H9 (cell line): ENCODE data around the gene TSC1. TPM values are rescaled to one million over a fixed set of nuclear protein-coding genes. Genes with fewer than 3 reads are reported as not detected.
"Not testable (repeated sequence)": the region's sequence is repeated elsewhere in the genome, so short reads cannot be mapped to it uniquely, and the experiment has no call there.

Experiments used
- DNase-seq: peaks from one replicate; pipeline ENCODE4 v3.0.0-alpha.2; 2017
- H2AFZ ChIP-seq: one replicate; pipeline ENCODE4 v1.6.1; 2013; ENCODE audit warnings: mild to moderate bottlenecking, low read length, control low read depth, moderate library complexity
- H2AK5ac ChIP-seq: 2 replicates; pipeline ENCODE4 v1.6.1; 2013; ENCODE audit warnings: low read length, control low read depth, mixed read lengths; ENCODE audit not compliant: insufficient read length
- H2BK120ac ChIP-seq: one replicate; pipeline ENCODE4 v1.6.1; 2013; ENCODE audit warnings: low read depth, mild to moderate bottlenecking, low read length, control low read depth, inconsistent platforms; ENCODE audit not compliant: poor library complexity, severe bottlenecking
- H2BK12ac ChIP-seq: 2 replicates; pipeline ENCODE4 v1.6.1; 2013; ENCODE audit warnings: low read length, control low read depth, mixed read lengths, low read depth; ENCODE audit not compliant: insufficient read length
- H2BK15ac ChIP-seq: 2 replicates; pipeline ENCODE4 v1.6.1; 2013; ENCODE audit warnings: low read depth, low read length, control low read depth
- H2BK20ac ChIP-seq: one replicate; pipeline ENCODE4 v1.6.1; 2013; ENCODE audit warnings: low read depth, mild to moderate bottlenecking, low read length, control low read depth, inconsistent platforms; ENCODE audit not compliant: poor library complexity, severe bottlenecking
- H2BK5ac ChIP-seq: 2 replicates; pipeline ENCODE4 v1.6.1; 2013; ENCODE audit warnings: low read length, control low read depth, mixed read lengths; ENCODE audit not compliant: insufficient read length
- H3K14ac ChIP-seq: 2 replicates; pipeline ENCODE4 v1.6.1; 2013; ENCODE audit warnings: low read length, control low read depth; ENCODE audit not compliant: insufficient read depth
- H3K18ac ChIP-seq: 2 replicates; pipeline ENCODE4 v1.6.1; 2013; ENCODE audit warnings: low read depth, mild to moderate bottlenecking, mixed read lengths, low read length, control low read depth; ENCODE audit not compliant: insufficient read length
- H3K23ac ChIP-seq: 2 replicates; pipeline ENCODE4 v1.6.1; 2013; ENCODE audit warnings: low read length, control low read depth, mixed read lengths, low read depth; ENCODE audit not compliant: insufficient read length
- H3K23me2 ChIP-seq: 2 replicates; pipeline ENCODE4 v1.6.1; 2013; ENCODE audit warnings: low read depth, mild to moderate bottlenecking, mixed read lengths, low read length, control low read depth; ENCODE audit not compliant: insufficient read length, poor library complexity, severe bottlenecking
- H3K27ac ChIP-seq: 2 replicates; pipeline ENCODE4 v1.5.1; 2013; ENCODE audit warnings: low read length, control low read depth, mixed read lengths, low read depth; ENCODE audit not compliant: insufficient read length
- H3K27me3 ChIP-seq: 2 replicates; pipeline ENCODE4 v1.6.1; 2013; ENCODE audit warnings: low read length, control low read depth, inconsistent platforms; ENCODE audit not compliant: insufficient read depth
- H3K4ac ChIP-seq: 2 replicates; pipeline ENCODE4 v1.6.1; 2013; ENCODE audit warnings: low read depth, mild to moderate bottlenecking, control low read depth, inconsistent platforms, low read length, moderate library complexity
- H3K4me1 ChIP-seq: 2 replicates; pipeline ENCODE4 v1.6.1; 2013; ENCODE audit warnings: low read length, control low read depth, inconsistent platforms; ENCODE audit not compliant: insufficient read depth
- H3K4me2 ChIP-seq: 2 replicates; pipeline ENCODE4 v1.6.1; 2013; ENCODE audit warnings: low read length, control low read depth, mixed read lengths; ENCODE audit not compliant: insufficient read length, insufficient read depth
- H3K56ac ChIP-seq: 2 replicates; pipeline ENCODE4 v1.6.1; 2013; ENCODE audit warnings: low read depth, mild to moderate bottlenecking, mixed read lengths, low read length, control low read depth; ENCODE audit not compliant: insufficient read length
- H3K79me1 ChIP-seq: 2 replicates; pipeline ENCODE4 v1.6.1; 2013; ENCODE audit warnings: low read depth, mild to moderate bottlenecking, moderate library complexity, low read length, control low read depth, inconsistent platforms; ENCODE audit not compliant: insufficient read depth, poor library complexity, severe bottlenecking
- H3K79me2 ChIP-seq: 2 replicates; pipeline ENCODE4 v1.6.1; 2013; ENCODE audit warnings: low read length, control low read depth, inconsistent platforms; ENCODE audit not compliant: insufficient read depth
- H3K9ac ChIP-seq: 2 replicates; pipeline ENCODE4 v1.6.1; 2013; ENCODE audit warnings: low read length, control low read depth, mixed read lengths; ENCODE audit not compliant: insufficient read length; ENCODE audit errors: extremely low read depth
- H3K9me3 ChIP-seq: one replicate; pipeline ENCODE4 v1.6.1; 2013; ENCODE audit warnings: low read depth, low read length, inconsistent platforms; ENCODE audit not compliant: control insufficient read depth
- H3T11ph ChIP-seq: one replicate; pipeline ENCODE4 v1.6.1; 2013; ENCODE audit warnings: mild to moderate bottlenecking, low read length, control low read depth, inconsistent platforms
- H4K20me1 ChIP-seq: one replicate; pipeline ENCODE4 v1.6.1; 2013; ENCODE audit not compliant: control insufficient read depth, insufficient read length, insufficient read depth
- H4K5ac ChIP-seq: 2 replicates; pipeline ENCODE4 v1.6.1; 2013; ENCODE audit warnings: low read depth, mild to moderate bottlenecking, mixed read lengths, low read length, control low read depth; ENCODE audit not compliant: insufficient read length
- H4K8ac ChIP-seq: replicated peaks from 2 replicates; pipeline ENCODE4 v1.6.1; 2013; ENCODE audit warnings: low read length, control low read depth, mixed read lengths, low read depth; ENCODE audit not compliant: insufficient read length
- H4K91ac ChIP-seq: 2 replicates; pipeline ENCODE4 v1.6.1; 2013; ENCODE audit warnings: low read depth, mild to moderate bottlenecking, moderate library complexity, mixed read lengths, low read length, control low read depth; ENCODE audit not compliant: insufficient read length
- H3K27ac Mint-ChIP-seq, 3 experiments: 2 replicates in 2 of 3; 3 replicates in 1 of 3; pipeline ENCODE4 v1.8.0; 2020 to 2021; ENCODE audit warnings: mixed read lengths in 3 of 3, mild to moderate bottlenecking in 1 of 3, moderate library complexity in 1 of 3
- H3K27me3 Mint-ChIP-seq: 2 replicates; pipeline ENCODE4 v1.8.0; 2021; ENCODE audit warnings: low read depth, mild to moderate bottlenecking, moderate library complexity, mixed read lengths
- H3K36me3 Mint-ChIP-seq, 3 experiments: 2 replicates in 2 of 3; 3 replicates in 1 of 3; pipeline ENCODE4 v1.8.0; 2020 to 2021; ENCODE audit warnings: low read depth in 3 of 3, mixed read lengths in 3 of 3; ENCODE audit not compliant: insufficient read depth in 1 of 3
- H3K4me1 Mint-ChIP-seq, 2 experiments: 2 replicates each; pipeline ENCODE4 v1.8.0; 2020; ENCODE audit warnings: mixed read lengths in 2 of 2
- H3K4me3 Mint-ChIP-seq, 2 experiments: 2 replicates in 1 of 2; 3 replicates in 1 of 2; pipeline ENCODE4 v1.8.0; 2020 to 2021; ENCODE audit warnings: mild to moderate bottlenecking in 2 of 2, mixed read lengths in 2 of 2, moderate library complexity in 1 of 2
- H3K9me3 Mint-ChIP-seq, 2 experiments: 2 replicates in 1 of 2; 3 replicates in 1 of 2; pipeline ENCODE4 v1.8.0; 2020; ENCODE audit warnings: mild to moderate bottlenecking in 2 of 2, mixed read lengths in 2 of 2, moderate library complexity in 1 of 2
- CTCF ChIP-seq: fragments of 200-600 bp; sonication (generic); conservative IDR thresholded peaks from 3 replicates; pipeline ENCODE4 v1.8.0; 2021; ENCODE audit warnings: antibody characterized with exemption, mild to moderate bottlenecking
- WGBS: extraction: QIAGEN DNeasy Blood & Tissue Kit; methylation state at CpG from one replicate; pipeline ENCODE4 v1.1.7; 2013; ENCODE audit warnings: missing lambda C conversion rate, low lambda C conversion rate, mixed read lengths; ENCODE audit not compliant: insufficient read length; ENCODE audit errors: extremely low coverage; 5-methylcytosine and 5-hydroxymethylcytosine counted together
- total RNA-seq: library from RNA; stranded (reverse); gene quantifications from 2 replicates; pipeline ENCODE4 v1.2.1, GENCODE V29; 2021

Gene TSC1
- total RNA-seq, 1 experiment from 2014 or later, result 32.7 TPM

- H3K79me2 ChIP-seq, result no peaks in the 10 kb centered on the region
- H2BK12ac ChIP-seq, result no peak overlapping the region
- H4K20me1 ChIP-seq, result peaks cover 2% of the 10 kb centered on the region
- H3K23me2 ChIP-seq, result no peaks in the 10 kb centered on the region
- no CpG with 5 or more reads among the region's 7 CpGs for WGBS
- DNase-seq, result no peak
- no peaks in the 10 kb centered on the region for H3K9me3 ChIP-seq
- H3K23ac ChIP-seq, result no peak overlapping the region
- no peak overlapping the region for H4K91ac ChIP-seq
- no peak overlapping the region for H3K18ac ChIP-seq
- H2BK5ac ChIP-seq, result no peak overlapping the region
- H3K9me3 Mint-ChIP-seq, result no peaks in the 10 kb centered on the region
- no peak overlapping the region for H3K9ac ChIP-seq
- H3K27ac Mint-ChIP-seq, result no peak overlapping the region
- H2AFZ ChIP-seq, result no peak overlapping the region
- H2BK120ac ChIP-seq, result no peak overlapping the region
- no peaks in the 10 kb centered on the region for H3K79me1 ChIP-seq
- no peaks in the 10 kb centered on the region for H3K27me3 ChIP-seq
- no peak overlapping the region for H4K8ac ChIP-seq
- no peak overlapping the region for H3T11ph ChIP-seq
- peaks cover 0 to 7% of the 10 kb centered on the region in 2 experiments for H3K4me1 Mint-ChIP-seq
- no peak overlapping the region for H3K56ac ChIP-seq
- no peak overlapping the region for H3K14ac ChIP-seq
- H3K27ac ChIP-seq, result no peak overlapping the region
- no peak overlapping the region for H3K4me2 ChIP-seq
- no peak overlapping the region for H3K4ac ChIP-seq
- no peak overlapping the region for H4K5ac ChIP-seq
- H2BK20ac ChIP-seq, result no peak overlapping the region
- H2BK15ac ChIP-seq, result no peak overlapping the region
- TF ChIP-seq CTCF, result no peak
- H3K36me3 Mint-ChIP-seq, result no peaks in the 10 kb centered on the region
- H3K4me3 Mint-ChIP-seq, result no peak overlapping the region
- H3K27me3 Mint-ChIP-seq, result peaks cover 28% of the 10 kb centered on the region
- no peaks in the 10 kb centered on the region for H3K4me1 ChIP-seq
- no peak overlapping the region for H2AK5ac ChIP-seq
Observed at GRCh38 chr9:132969783-132970182, 25.4 kb upstream of the TSC1 start.

- not testable (repeated sequence) for H2BK20ac ChIP-seq, H3K79me2 ChIP-seq, H3K9me3 Mint-ChIP-seq, H3K14ac ChIP-seq, H3K23ac ChIP-seq, H3K27me3 Mint-ChIP-seq, H3K56ac ChIP-seq, H3K27me3 ChIP-seq, H2BK120ac ChIP-seq, H2AK5ac ChIP-seq, H3K36me3 Mint-ChIP-seq, H3K18ac ChIP-seq, H3T11ph ChIP-seq, H3K9ac ChIP-seq, H3K79me1 ChIP-seq, H3K4me1 Mint-ChIP-seq, H4K8ac ChIP-seq, H3K23me2 ChIP-seq, H2AFZ ChIP-seq, H4K20me1 ChIP-seq, H3K27ac ChIP-seq, H2BK5ac ChIP-seq, H2BK15ac ChIP-seq, DNase-seq, H3K9me3 ChIP-seq, H3K4me3 Mint-ChIP-seq, H2BK12ac ChIP-seq, H3K4me1 ChIP-seq, H3K4ac ChIP-seq, H3K4me2 ChIP-seq, H3K27ac Mint-ChIP-seq, H4K5ac ChIP-seq, H4K91ac ChIP-seq
- no CpG with 5 or more reads among the region's 3 CpGs for WGBS
Observed at GRCh38 chr9:132967908-132968307, 23.5 kb upstream of the TSC1 start.
